Astrocyte of the spinal cord (primary cell): ENCODE data around the gene RPL10.

Experiments used
- DNase-seq: peaks from one replicate; pipeline ENCODE4 v3.0.0; 2011; ENCODE audit warnings: low read depth, low spot score
- H3K4me3 ChIP-seq: 2 replicates; pipeline ENCODE4 v1.5.1; 2011; ENCODE audit warnings: low read depth, mild to moderate bottlenecking, low read length, moderate library complexity
- CTCF ChIP-seq: IDR thresholded peaks from 2 replicates; pipeline ENCODE4 v1.5.1; 2012; ENCODE audit warnings: low read depth, mild to moderate bottlenecking, low read length, inconsistent platforms
- in situ Hi-C: cut with HindIII; loops from 2 replicates; pipeline ENCODE4 v1.10.0; 2017; ENCODE audit warnings: low sequenced_read_pairs

Gene RPL10

GRCh38 chrX:154397888-154398667 is at the start of gene RPL10:
RPL10 (plus strand) TSS chrX:154398377; CDS start chrX:154398520, 143 bp downstream.
- peak; percentile 97 for DNase-seq
- H3K4me3 ChIP-seq = peak within 1 kb of the TSS; percentile 68
- in situ Hi-C loops = no loop called here
- TF ChIP-seq CTCF = no peak

- in situ Hi-C loops = no loop called here
- no peak for DNase-seq
These were observed 49.4 kb upstream of the RPL10 start for GRCh38 chrX:154348646-154349358.

GRCh38 chrX:154349359-154349935 is 48.7 kb upstream of the RPL10 start:
- H3K4me3 ChIP-seq = no peak overlapping the region
- TF ChIP-seq CTCF = no peak
- DNase-seq = no peak
- in situ Hi-C loops = no loop called here

More at GRCh38 chrX:154348646-154349358, 49.4 kb upstream of the RPL10 start:
- TF ChIP-seq CTCF = no peak
- H3K4me3 ChIP-seq = no peak overlapping the region

- no peak for TF ChIP-seq CTCF
- in situ Hi-C loops = no loop called here
- no peak overlapping the region for H3K4me3 ChIP-seq
- no peak for DNase-seq
These were observed 48.2 kb upstream of the RPL10 start for GRCh38 chrX:154349979-154350378.

- in situ Hi-C loops = no loop called here
These were observed 47.6 kb upstream of the RPL10 start for GRCh38 chrX:154350429-154351182.

More at GRCh38 chrX:154350429-154351182, 47.6 kb upstream of the RPL10 start:
- H3K4me3 ChIP-seq = no peak overlapping the region
- no peak for TF ChIP-seq CTCF
- no peak for DNase-seq
